ENCODE measurements around the gene UBE2B. TPM values are rescaled to one million over a fixed set of nuclear protein-coding genes. Genes with fewer than 3 reads are reported as not detected.

UBE2B gene
- total and polyA plus RNA-seq, 9 donors = 27.2 to 175 (median 154) TPM

Other genes starting within 250 kb of the UBE2B start
- 208 TPM for gene SKP1, start 194.6 kb upstream of the UBE2B start, total RNA-seq
- 100 to 1,000 TPM; 360 to 459 (median 381) TPM for gene SKP1, start 194.6 kb upstream of the UBE2B start, polyA plus RNA-seq (ENCODE audit: insufficient read depth in 1 of 8, insufficient read length in 8 of 8, low replicate concordance in 1 of 8)
- 55.3 TPM for gene PPP2CA, start 145.5 kb upstream of the UBE2B start, total RNA-seq
- gene PPP2CA, start 145.5 kb upstream of the UBE2B start, polyA plus RNA-seq (ENCODE audit: insufficient read depth in 1 of 8, insufficient read length in 8 of 8, low replicate concordance in 1 of 8) = 100 to 1,000 TPM; 104 to 147 (median 123) TPM
- gene CDKL3, start 4.4 kb upstream of the UBE2B start, total RNA-seq = 5.9 TPM
- gene CDKL3, start 4.4 kb upstream of the UBE2B start, polyA plus RNA-seq (ENCODE audit: insufficient read depth in 1 of 8, insufficient read length in 8 of 8, low replicate concordance in 1 of 8) = 1 to 10 TPM; 2.9 to 6.0 (median 4.6) TPM
- 32.1 TPM for gene CDKN2AIPNL, start 40.3 kb downstream of the UBE2B start, total RNA-seq
- gene CDKN2AIPNL, start 40.3 kb downstream of the UBE2B start, polyA plus RNA-seq (ENCODE audit: insufficient read depth in 1 of 8, insufficient read length in 8 of 8, low replicate concordance in 1 of 8) = 10 to 100 TPM; 26.3 to 29.8 (median 27.5) TPM
- 1.3 TPM for gene JADE2, start 154.1 kb downstream of the UBE2B start, total RNA-seq
- gene JADE2, start 154.1 kb downstream of the UBE2B start, polyA plus RNA-seq (ENCODE audit: insufficient read depth in 1 of 8, insufficient read length in 8 of 8, low replicate concordance in 1 of 8) = 1 to 10 TPM in 5 of 8 donors, under 1 TPM in 3; 0.67 to 2.3 (median 1.1) TPM

Measured in muscle of leg (tissue), 9 donors.